ENCODE results near the gene CALU.

The CALU gene

GRCh38 chr7:128739048-128739962 is at the start of gene CALU:
Gene CALU, plus strand, starts transcription at chr7:128739359. Its CDS starts 9,225 bp downstream, at chr7:128748584.
- peak; percentile 96 for DNase-seq

- DNase-seq, result no peak
Measured at GRCh38 chr7:128691227-128691626, 47.9 kb upstream of the CALU start.

GRCh38 chr7:128692623-128693270 is 46.4 kb upstream of the CALU start:
- no peak for DNase-seq

DNA sequence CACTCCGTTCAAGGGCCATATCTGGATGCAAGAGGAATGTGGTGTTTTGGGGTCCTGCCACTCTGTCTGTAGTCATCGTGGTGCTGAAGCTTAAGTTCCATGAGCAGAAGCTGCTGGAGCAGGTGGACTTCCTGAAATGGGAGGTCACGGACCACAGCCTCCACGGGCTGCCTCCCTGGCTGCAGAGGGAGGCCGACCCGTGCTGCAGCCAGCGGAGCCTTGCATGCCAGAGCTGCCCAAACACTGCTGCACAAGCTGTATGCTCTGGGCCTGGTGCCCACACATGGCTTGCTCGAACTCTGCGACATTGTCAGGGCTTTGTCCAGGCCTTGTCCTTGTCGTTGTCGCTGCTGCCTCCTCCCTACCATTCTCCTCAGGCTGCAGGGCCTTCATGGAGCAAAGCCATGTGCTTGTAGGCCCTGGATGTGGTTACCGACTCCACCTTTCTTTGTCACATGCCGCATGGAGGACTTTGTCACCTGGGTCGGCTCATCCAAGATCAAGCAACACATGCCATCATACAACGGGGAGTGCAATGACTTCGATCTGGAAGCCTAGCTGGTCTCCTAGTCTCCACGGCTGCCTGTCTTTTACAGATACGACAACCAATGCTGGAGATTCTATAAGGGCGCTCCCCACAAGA is 45.7 kb upstream of the CALU start:
- no peak for DNase-seq

DNA sequence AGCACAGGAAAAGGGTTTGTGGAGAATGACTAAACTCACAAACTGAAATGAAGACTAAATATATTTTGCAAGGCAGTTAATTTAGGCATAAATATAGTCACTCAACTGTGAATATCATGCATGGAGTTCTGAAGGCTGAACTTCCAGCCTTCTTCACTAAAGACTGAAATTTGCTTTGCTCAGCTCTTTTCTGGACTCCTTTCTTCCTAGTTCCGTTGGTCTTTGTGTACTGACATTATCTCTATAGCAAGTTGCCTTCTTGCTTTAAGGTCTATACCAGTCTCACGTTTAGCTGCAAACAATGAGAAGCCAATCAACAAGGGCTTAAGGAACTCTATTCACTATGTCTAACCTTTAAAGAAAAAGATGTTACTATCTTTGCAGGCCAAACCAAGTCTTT is 44.4 kb upstream of the CALU start:
- no peak for DNase-seq

- no peak for DNase-seq
Measured at GRCh38 chr7:128697302-128697905, 41.8 kb upstream of the CALU start.

- no peak for DNase-seq
Measured at GRCh38 chr7:128699196-128699712, 39.9 kb upstream of the CALU start.

DNA sequence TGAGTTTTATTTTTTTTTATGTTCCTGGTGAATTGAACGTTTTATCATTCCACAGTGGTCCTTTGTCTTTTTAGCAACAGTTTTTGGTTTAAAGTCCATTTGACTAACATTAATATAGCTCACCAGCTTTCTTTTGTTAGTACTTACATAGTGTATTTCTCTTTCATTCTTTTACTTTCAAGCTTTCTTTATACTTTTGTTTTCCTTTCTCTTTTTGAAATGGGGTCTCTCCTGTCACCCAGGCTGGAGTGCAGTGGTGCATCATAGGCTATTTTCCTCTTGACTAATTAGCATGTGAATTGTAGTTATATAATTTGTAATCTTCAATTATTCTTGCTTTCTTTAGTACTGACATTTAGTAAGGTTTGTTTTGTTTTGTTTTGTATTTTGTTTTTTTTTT is 39.3 kb upstream of the CALU start:
- DNase-seq, result no peak

GRCh38 chr7:128701062-128701785 is 37.9 kb upstream of the CALU start:
- DNase-seq, result no peak

- DNase-seq, result no peak
Measured at GRCh38 chr7:128703609-128704241, 35.4 kb upstream of the CALU start.

DNA sequence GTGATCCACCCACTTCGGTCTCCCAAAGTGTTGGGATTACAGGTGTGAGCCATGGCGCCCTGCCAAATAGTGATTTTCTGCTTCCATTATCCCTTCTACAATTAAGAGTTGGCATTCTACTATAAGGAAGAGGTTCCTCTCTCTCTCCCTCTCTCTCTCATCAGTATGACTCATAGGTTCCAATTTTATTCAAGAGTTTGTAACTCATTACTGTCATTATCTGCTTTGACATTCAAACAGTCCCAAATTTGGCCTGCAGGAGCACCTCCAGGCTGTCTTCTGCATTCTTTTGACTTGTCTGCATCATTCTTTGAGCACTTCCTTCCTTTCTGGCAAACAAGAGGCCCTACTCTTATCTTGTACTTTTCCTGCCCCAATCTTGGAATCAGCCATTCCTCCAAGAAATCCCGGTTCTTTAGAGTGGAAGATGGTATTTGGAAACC is 33.2 kb upstream of the CALU start:
- DNase-seq, result no peak

- DNase-seq, result no peak
Measured at GRCh38 chr7:128707752-128708151, 31.4 kb upstream of the CALU start.

GRCh38 chr7:128708235-128708634 is 30.9 kb upstream of the CALU start:
- no peak for DNase-seq

- DNase-seq, result no peak
Measured at GRCh38 chr7:128708824-128709223, 30.3 kb upstream of the CALU start.

DNA sequence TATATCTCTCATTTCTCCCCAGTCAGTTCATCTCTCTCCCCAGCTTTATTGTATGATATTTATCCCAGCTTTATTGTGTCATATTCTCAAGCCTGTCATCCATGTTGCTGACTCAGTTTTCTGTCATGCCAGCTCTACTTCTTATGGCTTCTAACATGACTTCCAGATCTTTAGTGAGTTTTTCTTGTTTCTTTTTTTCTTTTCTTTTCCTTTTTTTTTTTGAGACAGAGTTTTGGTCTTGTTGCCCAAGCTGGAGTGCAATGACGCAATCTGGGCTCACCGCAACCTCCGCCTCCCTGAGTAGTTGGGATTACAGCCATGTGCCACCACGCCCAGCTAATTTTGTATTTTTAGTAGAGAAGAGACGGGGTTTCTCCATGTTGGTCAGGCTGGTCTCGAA is 28.7 kb upstream of the CALU start:
- no peak for DNase-seq

GRCh38 chr7:128713794-128714193 is 25.4 kb upstream of the CALU start:
- DNase-seq, result no peak

GRCh38 chr7:128714701-128715495 is 24.3 kb upstream of the CALU start:
- no peak for DNase-seq

GRCh38 chr7:128718967-128719642 is 20.1 kb upstream of the CALU start:
- DNase-seq, result no peak

GRCh38 chr7:128721376-128721775 is 17.8 kb upstream of the CALU start:
- no peak for DNase-seq

GRCh38 chr7:128724743-128725142 is 14.4 kb upstream of the CALU start:
- no peak for DNase-seq

All from NCI-H1092 (cell line).